ENCODE results near the gene EFCAB5. TPM values are rescaled to one million over a fixed set of nuclear protein-coding genes. Genes with fewer than 3 reads are reported as not detected.

EFCAB5 gene
- polyA plus RNA-seq, 1 of the 3 experiments (the other 2 are of a cell fraction), result 0.05 TPM

GRCh38 chr17:29931231-29931932, 10.1 kb upstream of the EFCAB5 start:
- ChIA-PET CTCF (interaction anchor here (0.6 to 3.9 kb wide), 93 partner anchors 9 to 561 kb away, joined by 3 to 118 read pairs (median 5); partner anchors contain the start of genes CORO6 and EFCAB5), POLR2A (interaction anchor here (1.0 to 1.5 kb wide), 5 partner anchors 11 to 338 kb away, joined by 3 to 6 read pairs (median 4); partner anchors contain the start of gene ANKRD13B)
- Histone ChIP-seq H3K27me3 (ENCODE audit: insufficient read depth) (no peaks in the 10 kb centered on the region), H3F3A (replicated peaks; ENCODE audit: insufficient read depth) (peaks cover 13% of the 10 kb centered on the region), H2AFZ (ENCODE audit: low read depth) (peak overlapping the region; percentile 27; the same call in 1 of the 2 replicates), H3K9ac (peak overlapping the region; percentile 74; the same call in 1 of the 2 replicates), H3K79me2 (ENCODE audit: insufficient read depth) (peaks cover 45% of the 10 kb centered on the region), H4K20me1 (ENCODE audit: insufficient read depth) (no peaks in the 10 kb centered on the region), H3K4me2 (peak overlapping the region; percentile 91), H3K9me3 (no peaks in the 10 kb centered on the region), H3K27ac (ENCODE audit: low read depth in 2 of 2, low read length in 1 of 2) (peak overlapping the region; percentile 80 to 83), H3K36me3 (replicated peaks in 1 of 2; ENCODE audit: control insufficient read depth in 1 of 2, insufficient read depth in 2 of 2, low read length in 1 of 2) (no peaks in the 10 kb centered on the region), H3K4me1 (ENCODE audit: control insufficient read depth in 1 of 2, insufficient read depth in 2 of 2, low read depth in 1 of 2, low read length in 1 of 2) (peaks cover 21 to 24% of the 10 kb centered on the region in 2 experiments; a peak in 3 of 4 replicates), H3K9me2 (no peaks in the 10 kb centered on the region), H3K4me3 (ENCODE audit: low read depth in 2 of 2, low read length in 1 of 2) (peak overlapping the region; percentile 84 to 99)
- 0% methylated on average over 3 of the region's 3 CpGs for WGBS (ENCODE audit: low lambda C conversion rate)
- DNase-seq, result peak; percentile 75
- TF ChIP-seq MXI1 (IDR thresholded peaks at IDR 0.05; ENCODE audit: low read depth, low read length), result peak; percentile 69; the same call in 1 of the 2 replicates
- TF ChIP-seq ZBTB33 (IDR thresholded peaks at IDR 0.05; ENCODE audit: borderline replicate concordance, low read depth), result no peak
- TF ChIP-seq CHD2 (IDR thresholded peaks at IDR 0.05; ENCODE audit: low read length, partially characterized antibody), result peak; percentile 49
- TF ChIP-seq TEAD4 (IDR thresholded peaks at IDR 0.05; ENCODE audit: borderline replicate concordance, insufficient read depth), result no peak
- TF ChIP-seq SMC3 (IDR thresholded peaks at IDR 0.05; ENCODE audit: low read depth, low read length), result peak; percentile 98
- TF ChIP-seq TCF12 (IDR thresholded peaks at IDR 0.05), result peak; percentile 67
- peak; percentile 57; the same call in 1 of the 2 replicates for TF ChIP-seq RFX5 (IDR thresholded peaks at IDR 0.05; ENCODE audit: low read length)
- no peak for TF ChIP-seq FOSL2 (IDR thresholded peaks at IDR 0.05; ENCODE audit: borderline replicate concordance, low read depth)
- TF ChIP-seq RCOR1 (IDR thresholded peaks at IDR 0.05; ENCODE audit: low read length), result 0 out of 2 replicates have a peak, but pooled peaks have one; percentile 35
- no peak for TF ChIP-seq ELF1 (IDR thresholded peaks at IDR 0.05)
- TF ChIP-seq NRF1 (IDR thresholded peaks at IDR 0.05; ENCODE audit: low read depth, low read length), result peak; percentile 29; the same call in 1 of the 2 replicates
- TF ChIP-seq FOXM1 (IDR thresholded peaks at IDR 0.05; ENCODE audit: low read depth), result no peak
- TF ChIP-seq YY1 (IDR thresholded peaks at IDR 0.05; ENCODE audit: low read depth), result no peak
- TF ChIP-seq RXRA (IDR thresholded peaks at IDR 0.05; ENCODE audit: borderline replicate concordance, low read depth), result no peak
- TF ChIP-seq TAF1 (IDR thresholded peaks at IDR 0.05; ENCODE audit: borderline replicate concordance, low read depth, low read length), result peak; percentile 39; the same call in 1 of the 2 replicates
- peak; percentile 59; the same call in 1 of the 2 replicates for TF ChIP-seq SIN3A (IDR thresholded peaks at IDR 0.05; ENCODE audit: borderline replicate concordance, low read depth, low read length)
- TF ChIP-seq PBX3 (IDR thresholded peaks at IDR 0.05), result no peak
- peak; percentile 96 for TF ChIP-seq CTCF (IDR thresholded peaks at IDR 0.05)
- TF ChIP-seq GABPA (IDR thresholded peaks at IDR 0.05; ENCODE audit: low read depth), result no peak
- peak; percentile 93 for TF ChIP-seq RAD21 (IDR thresholded peaks at IDR 0.05; ENCODE audit: low read length)
